Measurements from ENCODE around the gene GALNT9. TPM values are rescaled to one million over a fixed set of nuclear protein-coding genes. Genes with fewer than 3 reads are reported as not detected.

Gene GALNT9
- polyA plus RNA-seq, 2 of the 4 experiments (the other 2 are of a cell fraction) = 0.66 to 2.8 TPM

- Histone ChIP-seq H3K27ac (no peak overlapping the region), H3K9me3 (no peaks in the 10 kb centered on the region), H3K4me3 (no peak overlapping the region), H3K4me2 (no peak overlapping the region), H3K4me1 (peaks cover 12% of the 10 kb centered on the region; the same call in 2 of the 3 replicates)
- 89% methylated on average over 28 of the region's 38 CpGs for WGBS (ENCODE audit: missing lambda C conversion rate)
- no peak for FAIRE-seq
- TF ChIP-seq CBX8 (IDR thresholded peaks at IDR 0.05) = no peak
- no peak for TF ChIP-seq CBX2 (IDR thresholded peaks at IDR 0.05; ENCODE audit: borderline replicate concordance, low read depth)
- TF ChIP-seq RFX5 (IDR thresholded peaks at IDR 0.05) = no peak
- no peak for TF ChIP-seq GATA3 (IDR thresholded peaks at IDR 0.05; ENCODE audit: borderline replicate concordance)
- TF ChIP-seq, protein P1, sequence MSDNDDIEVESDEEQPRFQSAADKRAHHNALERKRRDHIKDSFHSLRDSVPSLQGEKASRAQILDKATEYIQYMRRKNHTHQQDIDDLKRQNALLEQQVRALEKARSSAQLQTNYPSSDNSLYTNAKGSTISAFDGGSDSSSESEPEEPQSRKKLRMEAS (IDR thresholded peaks at IDR 0.05) = no peak
- CTCF ChIA-PET = interaction anchor here (1.1 to 4.0 kb wide), 2 partner anchors 15 to 267 kb away, joined by 3 to 29 read pairs; no protein-coding TSS in a partner anchor
- POLR2A ChIA-PET = no interaction called here
- DNase-seq (ENCODE audit: low read depth in 1 of 2, low spot score in 1 of 2) = no peak
- ATAC-seq = no peak
These were observed 181.7 kb downstream of the GALNT9 start for GRCh38 chr12:132147423-132148367.

DNA sequence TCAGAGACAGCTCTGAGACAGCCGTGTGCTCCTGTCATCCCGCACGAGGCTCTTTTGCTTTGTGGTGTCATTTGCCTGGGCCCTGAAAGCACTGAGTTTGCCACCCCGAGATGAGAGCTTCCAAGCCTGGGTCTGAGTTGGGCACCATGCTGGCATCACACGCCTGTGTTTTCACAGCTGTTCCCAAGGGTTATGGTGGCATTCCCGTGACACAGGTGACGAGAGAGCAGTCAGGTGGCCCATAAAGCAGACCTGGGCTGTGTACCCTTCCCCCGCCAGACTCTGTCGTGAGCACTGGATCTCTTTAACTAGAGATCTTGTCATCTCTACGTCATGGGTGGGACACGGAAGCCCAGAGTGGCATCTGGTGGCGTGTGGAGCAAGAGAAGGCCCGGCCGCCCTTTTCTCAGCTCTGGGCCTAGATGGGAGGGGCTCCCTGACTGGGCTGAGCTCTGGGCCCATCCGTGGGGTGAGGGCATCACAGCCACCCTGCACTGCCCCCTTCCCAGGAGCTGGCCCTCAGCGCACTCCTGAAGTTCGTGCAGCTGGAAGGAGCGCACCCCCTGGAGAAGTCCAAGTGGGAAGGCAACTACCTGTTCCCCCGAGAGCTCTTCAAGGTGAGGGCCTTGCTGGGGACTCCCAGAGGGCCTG is 182.5 kb downstream of the GALNT9 start:
- no peak overlapping the region for H3K27ac ChIP-seq
- no peak for FAIRE-seq
- ATAC-seq = no peak
- TF ChIP-seq PHF8 (IDR thresholded peaks at IDR 0.05; ENCODE audit: borderline replicate concordance, low read depth) = no peak
- no peak for TF ChIP-seq ESRRA (IDR thresholded peaks at IDR 0.05; ENCODE audit: borderline replicate concordance, low read length)
- TF ChIP-seq, protein P2, sequence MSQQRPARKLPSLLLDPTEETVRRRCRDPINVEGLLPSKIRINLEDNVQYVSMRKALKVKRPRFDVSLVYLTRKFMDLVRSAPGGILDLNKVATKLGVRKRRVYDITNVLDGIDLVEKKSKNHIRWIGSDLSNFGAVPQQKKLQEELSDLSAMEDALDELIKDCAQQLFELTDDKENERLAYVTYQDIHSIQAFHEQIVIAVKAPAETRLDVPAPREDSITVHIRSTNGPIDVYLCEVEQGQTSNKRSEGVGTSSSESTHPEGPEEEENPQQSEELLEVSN (IDR thresholded peaks at IDR 0.05; ENCODE audit: borderline replicate concordance, low read depth) = no peak
- TF ChIP-seq RAD21 (conservative IDR thresholded peaks at IDR 0.05 in 1 of 2, IDR thresholded peaks at IDR 0.05 in 1 of 2) = no peak
- H3K4me2 ChIP-seq = no peak overlapping the region
- no peak for DNase-seq (ENCODE audit: low read depth in 1 of 2, low spot score in 1 of 2)
- CTCF ChIA-PET = interaction anchor here (0.7 to 4.0 kb wide), 4 partner anchors 13 to 492 kb away, joined by 3 to 29 read pairs (median 3); no protein-coding TSS in a partner anchor
- H3K4me3 ChIP-seq = no peak overlapping the region
- H3K9me3 ChIP-seq = no peaks in the 10 kb centered on the region
- POLR2A ChIA-PET = no interaction called here
- 91% methylated on average over 11 of the region's 19 CpGs for WGBS (ENCODE audit: missing lambda C conversion rate)
- H3K4me1 ChIP-seq = peaks cover 16% of the 10 kb centered on the region; the same call in 2 of the 3 replicates

Small RNAs within 50 kb of the gene (small RNA-seq; reads per million reads assigned to genes)
- 0 reads per million in 6 experiments for gene AC138466.3

Other genes starting within 250 kb of the GALNT9 start
- gene DDX51, start 185.3 kb downstream of the GALNT9 start, polyA plus RNA-seq (2011; rRNA removed) = 10.2 and 11.4 TPM in 2 replicates
- 21.8 to 23.7 TPM (median 22.6 TPM) in 3 replicates for gene DDX51, start 185.3 kb downstream of the GALNT9 start, polyA plus RNA-seq (2017; fragmentation: RNase III; extraction: RNeasy Plus Mini Kit Qiagen cat#74134 plus additional on column Dnase treatment)
- 10.8 and 12.1 TPM in 2 replicates for gene NOC4L, start 185.1 kb downstream of the GALNT9 start, polyA plus RNA-seq (2011; rRNA removed)
- gene NOC4L, start 185.1 kb downstream of the GALNT9 start, polyA plus RNA-seq (2017; fragmentation: RNase III; extraction: RNeasy Plus Mini Kit Qiagen cat#74134 plus additional on column Dnase treatment) = 32.8 to 36.6 TPM (median 34.1 TPM) in 3 replicates
- gene FBRSL1, start 160.6 kb upstream of the GALNT9 start, polyA plus RNA-seq (2011; rRNA removed) = 2.7 and 3.0 TPM in 2 replicates
- gene FBRSL1, start 160.6 kb upstream of the GALNT9 start, polyA plus RNA-seq (2017; fragmentation: RNase III; extraction: RNeasy Plus Mini Kit Qiagen cat#74134 plus additional on column Dnase treatment) = 28.5 to 37.8 TPM (median 32.8 TPM) in 3 replicates

Data from A549 (cell line).